Suprapubic skin (tissue), 4 donors: ENCODE data around the gene GTF2B. TPM values are rescaled to one million over a fixed set of nuclear protein-coding genes. Genes with fewer than 3 reads are reported as not detected.
"Not testable (repeated sequence)": the region's sequence is repeated elsewhere in the genome, so short reads cannot be mapped to it uniquely, and the experiment has no call there.

Experiments
- DNase-seq, 2 donors: peaks; one replicate each; pipeline ENCODE4 v3.0.0-alpha.2; 2019; ENCODE audit warnings: low spot score in 2 of 2
- H3K27ac ChIP-seq: fragments of 200-600 bp; sonication (generic); one replicate; pipeline ENCODE4 v1.5.1; 2019
- H3K27me3 ChIP-seq: fragments of 200-600 bp; sonication (generic); one replicate; pipeline ENCODE4 v1.5.1; 2019
- H3K36me3 ChIP-seq: fragments of 200-600 bp; sonication (generic); one replicate; pipeline ENCODE4 v1.5.1; 2019
- H3K4me1 ChIP-seq: fragments of 200-600 bp; sonication (generic); one replicate; pipeline ENCODE4 v1.5.1; 2019
- H3K4me3 ChIP-seq: fragments of 200-600 bp; sonication (generic); one replicate; pipeline ENCODE4 v1.5.1; 2019; ENCODE audit warnings: mild to moderate bottlenecking
- H3K9me3 ChIP-seq: fragments of 200-600 bp; sonication (generic); one replicate; pipeline ENCODE4 v1.5.1; 2019
- EP300 ChIP-seq: sonication (generic); formaldehyde crosslinking; IDR thresholded peaks from one replicate; pipeline ENCODE4 v1.6.1; 2017; ENCODE audit warnings: antibody characterized with exemption
- POLR2A ChIP-seq, 2 donors: fragments of 450-650 bp; IDR thresholded peaks; one replicate each; pipeline ENCODE4 v1.6.1; 2017; ENCODE audit warnings: antibody characterized with exemption in 2 of 2, mild to moderate bottlenecking in 2 of 2, moderate library complexity in 2 of 2
- POLR2AphosphoS5 ChIP-seq, 3 donors: sonication (generic); formaldehyde crosslinking; IDR thresholded peaks; one replicate each; pipeline ENCODE4 v1.6.1; 2017; ENCODE audit warnings: antibody characterized with exemption in 3 of 3
- WGBS: methylation state at CpG from one replicate; pipeline ENCODE4 v1.1.5; 2018; 5-methylcytosine and 5-hydroxymethylcytosine counted together
- total RNA-seq, 4 donors: library from RNA; depleted of rRNA; stranded (reverse); fragments of >200 nt; gene quantifications; one replicate each; pipeline ENCODE4 v1.1.0, GENCODE V29; 2016
- TF ChIP-seq, protein P1 (sequence below), 2 donors: fragments of 200-600 bp in 1 of 2; fragments of 450-650 bp in 1 of 2; sonication (generic) in 1 of 2; IDR thresholded peaks; one replicate each; pipeline ENCODE4 v1.5.1; 2016 to 2019; ENCODE audit warnings: antibody characterized with exemption in 2 of 2, mild to moderate bottlenecking in 1 of 2, moderate library complexity in 1 of 2

The GTF2B gene
- total RNA-seq, 4 donors from 2014 or later: 31.3 to 39.5 (median 35.5) TPM

DNA sequence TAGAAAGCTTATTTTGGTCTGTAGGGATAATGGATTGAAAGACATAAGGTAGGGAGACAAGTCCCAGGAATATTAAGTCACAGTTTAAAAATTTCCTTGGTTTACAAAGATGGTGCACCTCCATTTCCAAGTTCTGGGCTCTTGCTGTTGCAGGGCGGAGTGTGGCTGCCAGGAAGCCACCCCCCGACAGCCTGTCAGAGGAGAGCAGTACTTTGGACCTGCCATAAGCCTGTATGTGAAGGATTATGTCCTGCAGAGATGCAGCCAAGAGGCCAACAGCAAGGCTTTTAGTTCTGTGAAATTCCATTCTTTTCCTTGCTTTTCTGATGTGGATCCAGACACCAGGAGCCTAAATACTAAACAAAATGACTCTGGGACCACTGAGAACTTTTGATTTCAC lies 31.9 kb upstream of the GTF2B start:
- no peak for DNase-seq
- no peaks in the 10 kb centered on the region for H3K4me1 ChIP-seq
- no peaks in the 10 kb centered on the region for H3K27me3 ChIP-seq
- no peaks in the 10 kb centered on the region for H3K9me3 ChIP-seq
- TF ChIP-seq EP300 (no peak), POLR2AphosphoS5 (IDR thresholded peaks at IDR 0.05) (no peak), POLR2A (IDR thresholded peaks at IDR 0.05) (no peak)
- TF ChIP-seq, protein P1, sequence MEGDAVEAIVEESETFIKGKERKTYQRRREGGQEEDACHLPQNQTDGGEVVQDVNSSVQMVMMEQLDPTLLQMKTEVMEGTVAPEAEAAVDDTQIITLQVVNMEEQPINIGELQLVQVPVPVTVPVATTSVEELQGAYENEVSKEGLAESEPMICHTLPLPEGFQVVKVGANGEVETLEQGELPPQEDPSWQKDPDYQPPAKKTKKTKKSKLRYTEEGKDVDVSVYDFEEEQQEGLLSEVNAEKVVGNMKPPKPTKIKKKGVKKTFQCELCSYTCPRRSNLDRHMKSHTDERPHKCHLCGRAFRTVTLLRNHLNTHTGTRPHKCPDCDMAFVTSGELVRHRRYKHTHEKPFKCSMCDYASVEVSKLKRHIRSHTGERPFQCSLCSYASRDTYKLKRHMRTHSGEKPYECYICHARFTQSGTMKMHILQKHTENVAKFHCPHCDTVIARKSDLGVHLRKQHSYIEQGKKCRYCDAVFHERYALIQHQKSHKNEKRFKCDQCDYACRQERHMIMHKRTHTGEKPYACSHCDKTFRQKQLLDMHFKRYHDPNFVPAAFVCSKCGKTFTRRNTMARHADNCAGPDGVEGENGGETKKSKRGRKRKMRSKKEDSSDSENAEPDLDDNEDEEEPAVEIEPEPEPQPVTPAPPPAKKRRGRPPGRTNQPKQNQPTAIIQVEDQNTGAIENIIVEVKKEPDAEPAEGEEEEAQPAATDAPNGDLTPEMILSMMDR (IDR thresholded peaks at IDR 0.05): no peak
- peaks cover 87% of the 10 kb centered on the region for H3K36me3 ChIP-seq
- 100% methylated on average over 2 of the region's 2 CpGs for WGBS
- H3K4me3 ChIP-seq: no peak overlapping the region
- no peak overlapping the region for H3K27ac ChIP-seq

DNA sequence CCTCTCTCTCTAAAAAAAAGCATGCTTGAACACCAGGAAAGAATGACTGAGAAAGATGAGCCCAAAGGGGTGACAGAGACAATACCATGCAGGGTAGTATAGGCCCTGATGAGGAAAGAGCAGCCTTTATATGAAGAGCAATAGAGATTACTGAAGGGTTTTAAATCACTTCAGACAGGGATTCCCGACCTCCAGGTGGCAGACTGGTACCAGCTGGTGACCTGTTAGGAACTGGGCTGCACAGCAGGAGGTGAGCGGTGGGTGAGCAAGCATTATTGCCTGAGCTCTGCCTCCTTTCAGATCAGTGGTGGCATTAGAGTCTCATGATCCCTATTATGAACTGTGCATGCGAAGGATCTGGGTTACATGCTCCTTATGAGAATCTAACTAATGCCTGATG lies 30.8 kb upstream of the GTF2B start:
- H3K36me3 ChIP-seq: peaks cover 84% of the 10 kb centered on the region
- H3K9me3 ChIP-seq: peaks cover under 1% of the 10 kb centered on the region
- H3K4me1 ChIP-seq: no peaks in the 10 kb centered on the region
- no peak for DNase-seq
- no peak overlapping the region for H3K27ac ChIP-seq
- TF ChIP-seq EP300 (no peak), POLR2AphosphoS5 (IDR thresholded peaks at IDR 0.05) (no peak), POLR2A (IDR thresholded peaks at IDR 0.05) (no peak)
- TF ChIP-seq, protein P1 (IDR thresholded peaks at IDR 0.05): no peak
- no peaks in the 10 kb centered on the region for H3K27me3 ChIP-seq
- H3K4me3 ChIP-seq: no peak overlapping the region
- 91% methylated on average over 3 of the region's 3 CpGs for WGBS

DNA sequence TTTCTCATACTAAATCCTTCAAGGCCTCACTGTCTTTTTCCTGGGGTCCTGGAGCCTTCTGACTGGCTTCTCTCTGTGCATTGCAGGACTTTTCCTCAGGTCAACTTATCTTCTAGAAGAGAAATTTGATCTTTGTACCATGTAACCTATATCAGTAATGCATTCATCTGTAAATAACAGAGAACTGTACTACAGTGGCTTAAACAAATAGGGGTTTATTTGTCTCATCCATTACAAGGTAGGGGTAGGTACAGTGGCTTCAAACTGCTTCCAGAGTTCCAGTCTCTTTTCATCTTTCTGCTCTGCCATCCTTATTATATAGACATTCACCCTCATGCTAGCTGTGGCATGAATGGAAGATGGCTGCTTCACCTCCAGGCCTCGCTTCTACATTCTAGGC lies 29.5 kb upstream of the GTF2B start:
- Histone ChIP-seq H3K27me3 (no peaks in the 10 kb centered on the region), H3K9me3 (peaks cover 9% of the 10 kb centered on the region), H3K36me3 (peaks cover 71% of the 10 kb centered on the region), H3K4me1 (no peaks in the 10 kb centered on the region), H3K27ac (no peak overlapping the region), H3K4me3 (no peak overlapping the region)
- TF ChIP-seq POLR2AphosphoS5 (IDR thresholded peaks at IDR 0.05): no peak
- TF ChIP-seq POLR2A (IDR thresholded peaks at IDR 0.05): no peak
- TF ChIP-seq, protein P1 (IDR thresholded peaks at IDR 0.05): no peak
- TF ChIP-seq EP300: no peak
- 97% methylated on average over 1 of the region's 1 CpG for WGBS
- DNase-seq: no peak

DNA sequence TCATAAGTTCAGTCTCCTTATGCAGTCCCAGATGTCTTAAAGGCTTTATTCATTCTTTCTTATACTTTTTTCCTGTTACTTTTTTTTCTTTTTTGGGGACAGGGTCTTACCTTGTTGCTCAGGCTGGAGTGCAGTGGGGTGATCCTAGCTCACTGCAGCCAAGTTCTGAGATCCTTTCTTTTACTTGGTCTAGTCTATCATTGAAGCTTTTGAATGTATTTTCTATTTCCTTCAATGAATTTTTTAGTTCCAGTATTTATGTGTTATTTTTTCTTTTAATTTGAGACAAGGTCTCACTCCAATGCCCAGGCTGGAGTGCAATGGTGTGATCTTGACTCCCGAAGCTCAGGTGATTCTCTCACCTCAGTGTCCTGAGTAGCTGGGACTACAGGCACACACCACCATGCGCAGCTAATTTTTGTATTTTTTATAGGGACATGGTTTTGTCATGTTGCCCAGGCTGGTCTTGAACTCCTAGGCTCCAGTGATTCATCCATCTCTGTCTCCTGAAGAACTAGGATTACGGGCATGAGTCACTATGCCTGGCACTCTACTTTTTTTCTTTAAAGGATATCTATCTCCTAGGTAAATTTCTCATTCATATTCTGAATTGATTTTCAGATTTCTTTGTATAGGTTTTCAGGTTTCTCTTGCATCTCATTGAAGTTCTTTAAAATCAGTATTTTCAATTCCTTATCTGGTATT lies 26.1 kb upstream of the GTF2B start:
- peaks cover 15% of the 10 kb centered on the region for H3K9me3 ChIP-seq
- no peak overlapping the region for H3K4me3 ChIP-seq
- no peaks in the 10 kb centered on the region for H3K4me1 ChIP-seq
- TF ChIP-seq EP300 (no peak), POLR2A (IDR thresholded peaks at IDR 0.05) (no peak), POLR2AphosphoS5 (IDR thresholded peaks at IDR 0.05) (no peak)
- TF ChIP-seq, protein P1 (IDR thresholded peaks at IDR 0.05): no peak
- no peaks in the 10 kb centered on the region for H3K27me3 ChIP-seq
- no peak for DNase-seq
- peaks cover 38% of the 10 kb centered on the region for H3K36me3 ChIP-seq
- no peak overlapping the region for H3K27ac ChIP-seq
- WGBS: 94% methylated on average over 3 of the region's 3 CpGs

DNA sequence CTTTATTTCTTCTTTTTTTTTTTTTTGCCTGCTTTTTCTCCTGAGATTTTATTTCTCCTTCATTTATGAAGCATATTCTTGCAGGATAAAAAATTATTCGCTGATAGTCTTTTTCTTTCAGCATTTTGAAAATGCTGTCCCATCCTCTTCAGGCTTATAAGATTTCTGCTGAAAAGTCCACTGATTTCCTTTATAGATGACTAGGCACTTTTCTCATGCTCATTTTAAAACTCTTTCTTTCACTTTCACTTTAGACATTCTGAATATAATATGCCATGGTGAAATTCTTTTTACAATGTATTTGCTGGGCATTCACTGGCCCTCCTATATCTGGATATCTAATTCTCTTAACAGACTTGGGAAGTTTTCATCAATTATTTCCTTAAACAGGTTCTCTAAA lies 25.5 kb upstream of the GTF2B start:
- Histone ChIP-seq H3K4me1 (no peaks in the 10 kb centered on the region), H3K4me3 (no peak overlapping the region), H3K27ac (no peak overlapping the region), H3K9me3 (peaks cover 15% of the 10 kb centered on the region), H3K27me3 (no peaks in the 10 kb centered on the region), H3K36me3 (peaks cover 32% of the 10 kb centered on the region)
- WGBS: 48% methylated on average over 1 of the region's 1 CpG
- no peak for TF ChIP-seq POLR2AphosphoS5 (IDR thresholded peaks at IDR 0.05)
- TF ChIP-seq, protein P1 (IDR thresholded peaks at IDR 0.05): no peak
- no peak for TF ChIP-seq EP300
- no peak for TF ChIP-seq POLR2A (IDR thresholded peaks at IDR 0.05)
- DNase-seq: no peak

DNA sequence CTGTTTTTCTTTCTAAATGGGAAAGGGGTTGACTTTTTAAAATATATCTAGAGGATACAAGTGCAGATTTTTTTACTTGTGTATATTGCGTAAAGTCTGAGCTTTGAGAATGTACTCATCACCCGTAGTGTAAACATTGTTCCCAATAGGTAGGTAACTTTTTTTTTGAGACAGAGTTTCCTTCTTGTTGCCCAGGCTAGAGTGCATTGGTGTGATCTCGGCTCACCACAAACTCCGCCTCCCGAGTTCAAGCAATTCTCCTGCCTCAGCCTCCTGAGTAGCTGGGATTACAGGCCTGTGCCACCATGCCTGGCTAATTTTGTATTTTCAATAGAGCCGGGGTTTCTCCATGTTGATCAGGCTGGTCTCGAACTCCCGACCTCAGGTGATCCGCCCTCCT lies 20.4 kb upstream of the GTF2B start:
- WGBS: 97% methylated on average over 9 of the region's 9 CpGs

More for the DNA sequence above, 20.4 kb upstream of the GTF2B start:
- not testable (repeated sequence) for H3K27me3 ChIP-seq, H3K36me3 ChIP-seq, H3K27ac ChIP-seq, DNase-seq, H3K4me3 ChIP-seq, H3K4me1 ChIP-seq
- H3K9me3 ChIP-seq: peaks cover 10% of the 10 kb centered on the region
